Measurements from ENCODE around the gene AUNIP.

The AUNIP gene

DNA sequence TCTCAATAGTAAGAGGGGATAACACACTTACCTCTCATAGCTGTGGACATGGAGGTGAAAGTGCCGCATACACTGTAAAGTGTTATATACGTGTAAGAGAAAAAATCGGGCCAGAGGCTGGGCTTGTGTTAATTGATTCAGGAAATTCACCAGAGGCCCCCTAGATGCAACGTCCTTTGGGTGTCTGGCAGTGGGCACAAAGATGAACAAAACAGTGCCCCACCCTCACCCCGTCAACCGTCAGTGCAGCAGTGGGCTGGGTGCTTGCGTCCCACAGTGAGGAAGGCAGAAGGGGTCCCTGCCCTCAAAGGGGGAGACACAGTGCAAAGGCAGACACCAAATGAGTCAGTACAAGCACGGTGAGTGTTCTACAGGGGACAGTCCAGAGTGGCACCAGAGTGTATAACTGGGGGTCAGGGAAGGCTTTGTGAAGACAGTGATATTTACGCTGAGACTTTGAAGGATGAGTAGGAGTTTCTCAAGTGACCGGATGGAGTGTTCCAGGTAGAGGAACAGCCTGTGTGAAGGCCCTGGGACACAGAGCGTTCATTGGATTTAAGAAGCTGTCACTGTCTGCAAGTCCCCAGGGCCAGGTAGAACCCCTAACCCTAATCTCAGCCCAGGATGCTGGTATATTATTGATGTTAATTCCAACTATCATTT, 46.1 kb downstream of the AUNIP start:
- H3K27ac ChIP-seq: no peak overlapping the region
- TF ChIP-seq ZFX (IDR thresholded peaks at IDR 0.05; ENCODE audit: borderline replicate concordance): no peak
- no peak for TF ChIP-seq CTCF (IDR thresholded peaks at IDR 0.05)

DNA sequence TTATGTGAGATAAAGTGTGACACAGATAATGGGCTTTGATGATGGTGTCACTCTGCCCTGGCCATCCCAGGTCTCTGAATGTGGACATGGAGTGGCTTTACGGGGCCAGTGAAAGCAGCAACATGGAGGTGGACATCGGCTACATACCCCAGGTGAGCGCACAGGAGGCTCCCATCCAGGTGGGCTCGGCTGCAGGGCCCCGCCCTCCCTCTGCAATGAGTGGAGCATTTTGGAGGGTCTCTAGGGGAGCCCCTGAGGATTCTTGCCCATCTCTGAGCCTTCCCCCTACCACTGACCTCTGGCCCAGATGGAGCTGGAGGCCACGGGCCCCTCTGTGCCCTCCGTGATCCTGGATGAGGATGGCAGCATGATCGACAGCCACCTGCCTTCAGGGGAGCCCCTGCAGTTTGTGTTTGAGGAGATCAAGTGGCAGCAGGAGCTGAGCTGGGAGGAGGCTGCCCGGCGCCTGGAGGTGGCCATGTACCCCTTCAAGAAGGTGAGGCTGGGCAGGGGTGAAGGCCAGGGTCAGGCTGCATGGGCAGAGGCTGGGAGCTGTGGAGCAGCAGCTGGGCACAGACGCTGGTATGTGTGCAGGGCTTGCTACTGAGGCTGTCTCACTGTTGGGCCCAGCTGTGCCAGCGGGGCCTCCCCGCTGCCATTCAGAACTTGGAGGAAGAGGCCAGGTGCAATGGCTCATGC, 47.7 kb downstream of the AUNIP start:
- no peak overlapping the region for H3K27ac ChIP-seq
- TF ChIP-seq ZFX (IDR thresholded peaks at IDR 0.05; ENCODE audit: borderline replicate concordance) (no peak), CTCF (IDR thresholded peaks at IDR 0.05) (no peak)

- TF ChIP-seq CTCF (IDR thresholded peaks at IDR 0.05): peak; percentile 91
- no peak for TF ChIP-seq ZFX (IDR thresholded peaks at IDR 0.05; ENCODE audit: borderline replicate concordance)
- no peak overlapping the region for H3K27ac ChIP-seq
Observed at GRCh38 chr1:25810341-25811299, 48.6 kb downstream of the AUNIP start.

DNA sequence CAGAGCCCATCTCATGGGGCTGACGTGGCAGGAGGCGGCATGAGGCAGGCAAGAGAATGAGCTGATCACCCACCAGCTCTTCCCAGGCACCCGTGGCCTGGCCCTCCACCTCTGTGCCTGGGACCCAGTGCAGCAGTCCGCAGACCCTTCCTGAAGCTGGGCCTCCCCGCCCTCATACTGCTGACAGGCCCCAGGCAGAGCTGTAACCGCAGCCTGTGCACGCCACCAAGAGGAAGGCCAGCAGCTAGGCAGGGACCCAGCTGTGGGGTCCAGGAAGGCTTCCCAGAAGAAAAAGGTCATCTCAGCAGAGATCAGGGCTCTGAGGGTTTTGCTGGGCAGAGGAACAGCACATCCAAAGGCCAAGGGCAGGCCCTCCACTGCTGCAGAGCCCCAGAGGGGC, 49.3 kb downstream of the AUNIP start:
- no peak overlapping the region for H3K27ac ChIP-seq
- no peak for TF ChIP-seq ZFX (IDR thresholded peaks at IDR 0.05; ENCODE audit: borderline replicate concordance)
- no peak for TF ChIP-seq CTCF (IDR thresholded peaks at IDR 0.05)

- TF ChIP-seq CTCF (IDR thresholded peaks at IDR 0.05) (no peak), ZFX (IDR thresholded peaks at IDR 0.05; ENCODE audit: borderline replicate concordance) (no peak)
- no peak overlapping the region for H3K27ac ChIP-seq
Observed at GRCh38 chr1:25809283-25809926, 49.9 kb downstream of the AUNIP start.

DNA sequence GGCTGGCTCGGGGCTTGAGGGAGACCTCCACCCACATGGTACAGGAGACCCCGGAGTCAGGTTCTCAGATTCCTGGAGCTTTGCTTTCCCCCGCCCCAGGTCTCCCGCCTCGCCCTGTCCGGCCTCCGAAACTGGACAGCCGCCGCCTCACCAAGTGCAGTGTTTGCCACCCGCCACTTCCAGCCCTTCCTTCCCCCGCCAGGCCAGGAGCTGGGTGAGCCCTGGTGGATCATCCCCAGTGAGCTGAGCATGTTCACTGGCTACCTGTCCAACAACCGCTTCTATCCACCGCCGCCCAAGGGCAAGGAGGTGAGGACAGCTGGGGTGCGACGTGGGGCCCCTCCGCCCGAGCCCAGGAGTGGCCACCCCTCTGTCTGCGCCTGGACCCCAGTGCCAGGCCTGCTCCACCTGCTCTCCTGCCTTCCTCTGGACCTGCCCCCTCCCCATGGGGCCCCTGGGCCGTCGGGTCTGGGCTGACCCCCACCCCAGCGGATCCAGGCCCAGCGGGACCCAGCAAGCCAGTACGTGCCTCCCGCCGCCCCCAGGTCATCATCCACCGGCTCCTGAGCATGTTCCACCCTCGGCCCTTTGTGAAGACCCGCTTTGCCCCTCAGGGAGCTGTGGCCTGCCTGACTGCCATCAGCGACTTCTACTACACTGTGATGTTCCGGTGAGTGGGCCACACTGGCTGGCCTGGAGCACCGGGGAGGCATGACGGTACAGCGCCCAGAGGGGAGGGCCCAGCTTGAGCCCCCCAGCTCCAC, 50.6 kb downstream of the AUNIP start:
- no peak overlapping the region for H3K27ac ChIP-seq
- no peak for TF ChIP-seq ZFX (IDR thresholded peaks at IDR 0.05; ENCODE audit: borderline replicate concordance)
- no peak for TF ChIP-seq CTCF (IDR thresholded peaks at IDR 0.05)
